Esophagus (tissue), 2 donors: ENCODE data around the gene ANP32A. TPM values are rescaled to one million over a fixed set of nuclear protein-coding genes. Genes with fewer than 3 reads are reported as not detected.
"Not testable (repeated sequence)": the region's sequence is repeated elsewhere in the genome, so short reads cannot be mapped to it uniquely, and the experiment has no call there.

Experiments
- H3K27ac ChIP-seq, 2 donors: one replicate each; pipeline ENCODE4 v1.5.1; 2013; ENCODE audit warnings: low read depth in 2 of 2, mild to moderate bottlenecking in 2 of 2, inconsistent platforms in 1 of 2, low read length in 1 of 2, moderate library complexity in 1 of 2
- H3K27me3 ChIP-seq, 2 donors: one replicate each; pipeline ENCODE4 v1.6.1; 2013; ENCODE audit warnings: low read length in 2 of 2, control low read depth in 1 of 2, mild to moderate bottlenecking in 1 of 2; ENCODE audit not compliant: insufficient read depth in 2 of 2, control insufficient read depth in 1 of 2
- H3K36me3 ChIP-seq, 2 donors: one replicate each; pipeline ENCODE4 v1.6.1; 2013; ENCODE audit warnings: low read length in 1 of 2; ENCODE audit not compliant: control insufficient read depth in 2 of 2, insufficient read depth in 2 of 2
- H3K4me1 ChIP-seq, 2 donors: one replicate each; pipeline ENCODE4 v1.6.1; 2013; ENCODE audit warnings: low read length in 1 of 2; ENCODE audit not compliant: control insufficient read depth in 2 of 2, insufficient read depth in 2 of 2
- H3K4me3 ChIP-seq, 2 donors: one replicate each; pipeline ENCODE4 v1.5.1; 2013; ENCODE audit warnings: low read length in 2 of 2, mild to moderate bottlenecking in 2 of 2, low read depth in 1 of 2, moderate library complexity in 1 of 2
- H3K9me3 ChIP-seq, 2 donors: one replicate each; pipeline ENCODE4 v1.6.1; 2013; ENCODE audit warnings: mild to moderate bottlenecking in 2 of 2, low read depth in 1 of 2, low read length in 1 of 2, moderate library complexity in 1 of 2; ENCODE audit not compliant: control insufficient read depth in 2 of 2, insufficient read depth in 1 of 2
- WGBS, 2 donors: extraction: QIAGEN DNeasy Blood & Tissue Kit; methylation state at CpG; one replicate each; pipeline ENCODE4 v1.1.7; 2013; 5-methylcytosine and 5-hydroxymethylcytosine counted together
- polyA plus RNA-seq, 2 donors: library from polyadenylated mRNA; stranded (reverse); fragments of 200-250 nt; gene quantifications; one replicate each; pipeline ENCODE4 v1.2.3, GENCODE V29; 2013
- donor health status: healthy with polysubstance abuse.
- donor health status: Bipolar disorder and iron deficiency.

ANP32A gene
- polyA plus RNA-seq, 2 donors, result 45.5 to 51.7 TPM

DNA sequence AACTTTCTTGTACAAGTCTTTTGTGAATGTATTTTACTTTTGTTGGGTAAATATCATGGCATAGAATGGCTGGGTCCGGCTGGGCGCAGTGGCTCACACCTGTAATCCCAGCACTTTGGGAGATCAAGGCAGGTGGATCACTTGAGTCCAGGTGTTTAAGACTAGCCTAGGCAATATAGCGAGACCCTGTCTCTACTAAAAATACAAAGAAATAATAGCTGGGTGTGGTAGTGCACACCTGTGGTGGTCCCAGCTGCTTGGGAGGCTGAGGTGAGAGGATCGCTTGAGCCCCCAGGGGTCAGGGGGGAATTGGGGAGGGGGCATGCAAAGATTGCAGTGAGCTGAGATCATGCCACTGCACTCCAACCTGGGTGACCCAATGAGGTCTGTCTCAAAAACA is 52.9 kb downstream of the ANP32A start:
- no peak overlapping the region for H3K27ac ChIP-seq

DNA sequence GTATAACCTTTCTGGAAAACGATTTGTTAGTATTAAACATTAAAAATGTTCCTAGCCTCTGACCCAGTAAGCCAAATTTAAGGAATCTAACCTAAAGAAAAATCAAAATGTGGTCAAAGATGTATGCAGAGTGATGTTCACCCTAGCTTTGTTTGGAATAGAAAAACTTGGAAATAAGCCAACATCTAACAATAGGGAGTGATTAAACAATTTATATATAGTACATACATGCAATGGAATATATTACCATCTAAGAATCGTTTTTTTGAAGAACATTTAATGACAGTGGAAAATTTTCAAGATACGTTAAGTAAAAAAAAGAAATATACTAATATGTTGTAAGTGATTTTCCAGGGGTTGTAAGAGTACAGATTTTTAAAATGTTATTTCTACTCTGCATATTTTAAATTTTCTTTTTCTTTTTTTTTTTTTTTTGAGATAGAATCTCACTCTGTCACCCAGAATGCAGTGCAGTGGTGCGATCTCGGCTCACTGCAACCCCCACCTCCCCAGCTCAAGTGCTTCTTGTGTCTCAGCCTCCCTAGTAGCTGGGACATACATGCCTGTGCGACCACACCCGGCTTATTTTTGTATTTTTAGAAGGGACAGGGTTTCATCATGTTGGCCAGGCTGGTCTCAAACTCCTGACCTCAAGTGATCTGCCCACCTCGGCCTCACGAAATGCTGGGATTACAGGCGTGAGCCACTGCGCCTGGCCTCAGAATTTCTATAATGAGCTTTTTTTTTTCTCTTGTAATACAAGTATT is 54.9 kb downstream of the ANP32A start:
- no peak overlapping the region for H3K27ac ChIP-seq
- H3K4me3 ChIP-seq, result no peak overlapping the region
- H3K9me3 ChIP-seq, result no peaks in the 10 kb centered on the region
- no peaks in the 10 kb centered on the region for H3K27me3 ChIP-seq
- WGBS, 2 donors, result 70 to 74% methylated on average over 11 of the region's 11 CpGs
- H3K4me1 ChIP-seq, result no peaks in the 10 kb centered on the region
- no peaks in the 10 kb centered on the region for H3K36me3 ChIP-seq

More for the DNA sequence above, 52.9 kb downstream of the ANP32A start:
- Histone ChIP-seq H3K9me3 (no peaks in the 10 kb centered on the region), H3K4me3 (no peak overlapping the region), H3K4me1 (no peaks in the 10 kb centered on the region), H3K27me3 (no peaks in the 10 kb centered on the region), H3K36me3 (no peaks in the 10 kb centered on the region)
- 67 to 68% methylated on average over 4 of the region's 4 CpGs for whole genome bisulfite sequencing, 2 donors

GRCh38 chr15:68764090-68764489 is 56.6 kb downstream of the ANP32A start:
- H3K4me3 ChIP-seq, result no peak overlapping the region
- no peak overlapping the region for H3K27ac ChIP-seq
- H3K9me3 ChIP-seq, result no peaks in the 10 kb centered on the region
- H3K27me3 ChIP-seq, result no peaks in the 10 kb centered on the region
- 26 to 56% methylated on average over 1 of the region's 1 CpG for WGBS, 2 donors
- no peaks in the 10 kb centered on the region for H3K36me3 ChIP-seq
- H3K4me1 ChIP-seq, result no peaks in the 10 kb centered on the region

GRCh38 chr15:68763063-68763462 is 57.6 kb downstream of the ANP32A start:
- Histone ChIP-seq H3K36me3 (no peaks in the 10 kb centered on the region), H3K27ac (no peak overlapping the region), H3K9me3 (no peaks in the 10 kb centered on the region), H3K4me1 (no peaks in the 10 kb centered on the region), H3K27me3 (no peaks in the 10 kb centered on the region), H3K4me3 (no peak overlapping the region)
- 67 to 78% methylated on average over 4 of the region's 4 CpGs for WGBS, 2 donors

GRCh38 chr15:68759982-68760579 is 60.6 kb downstream of the ANP32A start:
- H3K27ac ChIP-seq, H3K27me3 ChIP-seq, H3K4me1 ChIP-seq, H3K4me3 ChIP-seq, H3K9me3 ChIP-seq, H3K36me3 ChIP-seq: not testable (repeated sequence)
- WGBS, 2 donors, result 91 to 92% methylated on average over 1 of the region's 1 CpG

DNA sequence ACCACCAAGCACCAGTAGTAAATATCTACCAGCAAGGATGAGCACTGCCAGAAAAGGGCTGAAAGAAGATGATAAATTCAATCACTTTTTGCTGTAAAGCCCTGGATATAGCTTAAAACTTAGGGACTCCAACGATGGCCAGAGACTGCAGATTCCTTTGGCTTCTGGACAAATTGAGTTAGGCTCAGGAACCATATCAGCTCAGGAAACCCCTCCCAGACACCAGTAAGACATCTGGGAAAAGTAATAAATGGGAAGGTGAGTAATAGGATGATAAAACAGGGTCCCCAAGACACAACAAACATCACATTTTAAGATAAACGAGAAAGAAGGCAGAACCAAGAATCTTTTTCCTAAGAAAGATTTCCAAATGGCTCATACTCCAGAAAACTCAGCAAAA is 65.0 kb downstream of the ANP32A start:
- no peaks in the 10 kb centered on the region for H3K27me3 ChIP-seq
- WGBS, 2 donors, result 55 to 56% methylated on average over 2 of the region's 2 CpGs
- H3K4me1 ChIP-seq, result no peaks in the 10 kb centered on the region
- H3K4me3 ChIP-seq, result no peak overlapping the region
- no peaks in the 10 kb centered on the region for H3K9me3 ChIP-seq
- no peak overlapping the region for H3K27ac ChIP-seq
- no peaks in the 10 kb centered on the region for H3K36me3 ChIP-seq

- H3K27me3 ChIP-seq, result no peaks in the 10 kb centered on the region
- no peaks in the 10 kb centered on the region for H3K36me3 ChIP-seq
- no peaks in the 10 kb centered on the region for H3K4me1 ChIP-seq
- H3K9me3 ChIP-seq, result no peaks in the 10 kb centered on the region
- H3K27ac ChIP-seq, result no peak overlapping the region
- H3K4me3 ChIP-seq, result no peak overlapping the region
These were observed 69.1 kb downstream of the ANP32A start for GRCh38 chr15:68751622-68752021.

GRCh38 chr15:68749793-68750192 is 70.9 kb downstream of the ANP32A start:
- no peaks in the 10 kb centered on the region for H3K9me3 ChIP-seq
- H3K36me3 ChIP-seq, result no peaks in the 10 kb centered on the region
- no peaks in the 10 kb centered on the region for H3K27me3 ChIP-seq
- no peaks in the 10 kb centered on the region for H3K4me1 ChIP-seq
- H3K27ac ChIP-seq, result no peak overlapping the region
- 72 to 74% methylated on average over 2 of the region's 2 CpGs for WGBS, 2 donors
- H3K4me3 ChIP-seq, result no peak overlapping the region

GRCh38 chr15:68749365-68749764 is 71.3 kb downstream of the ANP32A start:
- Histone ChIP-seq H3K9me3 (no peaks in the 10 kb centered on the region), H3K27me3 (no peaks in the 10 kb centered on the region), H3K4me3 (no peak overlapping the region), H3K4me1 (no peaks in the 10 kb centered on the region), H3K27ac (no peak overlapping the region), H3K36me3 (no peaks in the 10 kb centered on the region)
- 84 to 92% methylated on average over 7 of the region's 7 CpGs for WGBS, 2 donors

GRCh38 chr15:68743256-68743655 is 77.4 kb downstream of the ANP32A start:
- no peaks in the 10 kb centered on the region for H3K9me3 ChIP-seq
- WGBS, 2 donors, result 93 to 94% methylated on average over 3 of the region's 3 CpGs

More at GRCh38 chr15:68743256-68743655, 77.4 kb downstream of the ANP32A start:
- Histone ChIP-seq H3K4me3 (no peak overlapping the region), H3K4me1 (no peaks in the 10 kb centered on the region), H3K36me3 (no peaks in the 10 kb centered on the region), H3K27ac (no peak overlapping the region), H3K27me3 (no peaks in the 10 kb centered on the region)
